ENCODE data around the gene PDCD11.

GRCh38 chr10:103444478-103444877, 48.1 kb downstream of the PDCD11 start:
- TF ChIP-seq, protein P1, sequence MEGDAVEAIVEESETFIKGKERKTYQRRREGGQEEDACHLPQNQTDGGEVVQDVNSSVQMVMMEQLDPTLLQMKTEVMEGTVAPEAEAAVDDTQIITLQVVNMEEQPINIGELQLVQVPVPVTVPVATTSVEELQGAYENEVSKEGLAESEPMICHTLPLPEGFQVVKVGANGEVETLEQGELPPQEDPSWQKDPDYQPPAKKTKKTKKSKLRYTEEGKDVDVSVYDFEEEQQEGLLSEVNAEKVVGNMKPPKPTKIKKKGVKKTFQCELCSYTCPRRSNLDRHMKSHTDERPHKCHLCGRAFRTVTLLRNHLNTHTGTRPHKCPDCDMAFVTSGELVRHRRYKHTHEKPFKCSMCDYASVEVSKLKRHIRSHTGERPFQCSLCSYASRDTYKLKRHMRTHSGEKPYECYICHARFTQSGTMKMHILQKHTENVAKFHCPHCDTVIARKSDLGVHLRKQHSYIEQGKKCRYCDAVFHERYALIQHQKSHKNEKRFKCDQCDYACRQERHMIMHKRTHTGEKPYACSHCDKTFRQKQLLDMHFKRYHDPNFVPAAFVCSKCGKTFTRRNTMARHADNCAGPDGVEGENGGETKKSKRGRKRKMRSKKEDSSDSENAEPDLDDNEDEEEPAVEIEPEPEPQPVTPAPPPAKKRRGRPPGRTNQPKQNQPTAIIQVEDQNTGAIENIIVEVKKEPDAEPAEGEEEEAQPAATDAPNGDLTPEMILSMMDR (IDR thresholded peaks at IDR 0.05; ENCODE audit: insufficient read depth, low read length), result no peak
- TF ChIP-seq POLR2AphosphoS5 (IDR thresholded peaks at IDR 0.05; ENCODE audit: low read depth), result no peak
- TF ChIP-seq GABPA (IDR thresholded peaks at IDR 0.05; ENCODE audit: low read depth), result no peak
- no peak for TF ChIP-seq SPI1 (IDR thresholded peaks at IDR 0.05; ENCODE audit: borderline replicate concordance, low read depth)
- no peak for TF ChIP-seq REST (IDR thresholded peaks at IDR 0.05; ENCODE audit: insufficient replicate concordance, low read depth)

Data from HL-60 (cell line).